Measurements from ENCODE around the gene PSMG4.
"Not testable (repeated sequence)": the region's sequence is repeated elsewhere in the genome, so short reads cannot be mapped to it uniquely, and the experiment has no call there.

PSMG4 gene

DNA sequence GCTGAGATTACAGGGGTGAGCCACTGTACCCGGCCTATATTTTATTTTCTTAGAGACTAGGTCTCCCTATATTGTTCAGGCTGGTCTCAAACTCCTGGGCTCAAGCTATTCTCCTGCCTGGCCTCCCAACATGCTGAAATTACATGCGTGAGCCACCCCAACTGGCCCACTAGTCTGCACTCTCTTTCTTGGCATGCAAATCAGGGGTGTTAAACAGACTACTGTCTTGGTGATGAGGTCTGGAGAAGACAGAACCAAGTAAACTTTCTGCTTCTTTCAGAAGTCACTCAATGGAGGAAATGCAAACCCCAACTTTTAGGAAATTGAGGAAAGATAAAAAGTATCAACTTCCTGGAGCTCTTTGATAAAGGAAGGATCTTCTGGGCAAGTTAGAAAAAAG is 23.3 kb upstream of the PSMG4 start:
- H3K4me1 Mint-ChIP-seq = peaks cover 21 to 35% of the 10 kb centered on the region in 2 donors
- ATAC-seq (replicated peaks) = peak in 1 of 2 donors; percentile 61
- H3K27me3 Mint-ChIP-seq = peaks cover 64 to 87% of the 10 kb centered on the region in 2 donors
- H3K9me3 Mint-ChIP-seq = no peaks in the 10 kb centered on the region
- H3K4me3 Mint-ChIP-seq = no peak overlapping the region
- H3K27ac Mint-ChIP-seq = no peak overlapping the region
- no peak for DNase-seq
- no peaks in the 10 kb centered on the region for H3K36me3 Mint-ChIP-seq

DNA sequence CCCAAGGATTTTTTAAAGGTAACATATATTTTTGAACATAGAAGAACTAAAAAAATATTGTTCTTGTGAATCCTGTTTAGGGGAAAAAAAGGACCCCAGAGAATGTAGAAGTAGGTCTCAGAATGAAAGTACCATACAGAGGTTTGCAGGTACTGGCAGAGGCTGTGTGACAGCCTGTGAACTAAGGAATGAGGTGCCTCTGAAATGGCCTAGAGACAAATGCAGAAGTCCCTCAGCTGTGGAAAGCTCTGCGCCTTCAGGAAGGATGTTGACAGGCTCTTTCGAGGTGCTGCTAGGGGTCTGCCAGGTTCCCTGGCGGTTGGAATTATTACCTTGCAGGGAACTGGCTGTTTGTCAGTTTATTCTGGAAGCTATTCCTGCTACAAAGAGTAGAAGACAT is 22.7 kb upstream of the PSMG4 start:
- Mint-ChIP-seq H3K27me3 (peaks cover 60 to 83% of the 10 kb centered on the region in 2 donors), H3K9me3 (no peaks in the 10 kb centered on the region), H3K4me1 (peaks cover 18 to 30% of the 10 kb centered on the region in 2 donors), H3K27ac (no peak overlapping the region), H3K4me3 (no peak overlapping the region), H3K36me3 (no peaks in the 10 kb centered on the region)
- ATAC-seq (replicated peaks) = peak; percentile 59 to 77
- DNase-seq = no peak

DNA sequence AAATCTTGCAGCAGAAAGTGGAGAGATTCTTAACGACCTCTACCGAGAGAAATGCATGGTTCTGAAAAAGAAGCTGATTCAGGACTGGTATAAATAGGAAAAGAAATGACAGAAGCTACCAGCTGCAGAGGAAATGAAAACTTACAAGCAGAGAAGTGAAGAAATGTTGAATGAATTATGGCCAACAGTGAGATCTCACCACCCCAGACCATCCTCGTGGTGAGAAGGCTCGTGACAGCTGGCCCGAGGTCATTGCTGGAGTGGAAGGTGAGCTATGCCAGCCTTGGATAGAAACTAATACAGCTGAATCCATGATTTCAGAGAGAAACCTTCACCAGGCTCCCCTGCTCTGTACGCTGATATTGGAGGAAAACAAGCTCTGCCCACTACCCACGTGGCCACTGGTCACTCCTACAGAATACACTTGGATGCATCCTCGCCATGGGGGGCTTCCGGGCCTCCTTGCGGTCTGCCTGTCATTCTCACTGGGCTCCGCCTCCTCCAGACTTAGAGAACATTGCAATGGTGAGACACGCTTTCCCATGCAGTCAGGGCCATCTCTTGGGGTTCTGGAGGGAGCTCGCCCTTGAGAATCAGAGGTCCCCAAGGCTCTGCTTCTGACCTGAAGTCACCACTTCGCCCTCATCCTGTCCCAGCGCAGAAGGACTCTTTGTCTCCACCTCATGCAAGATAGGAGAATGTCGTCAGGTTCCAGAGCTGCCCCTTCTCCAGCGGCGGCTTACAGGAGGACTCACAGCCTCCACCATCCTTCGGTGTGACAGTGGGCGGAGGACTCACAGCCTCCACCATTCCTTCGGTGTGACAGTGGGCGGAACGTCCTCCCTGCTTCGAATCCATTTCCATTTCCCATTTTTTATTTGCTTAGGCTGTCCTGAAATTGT is 20.7 kb upstream of the PSMG4 start:
- H3K36me3 Mint-ChIP-seq = no peaks in the 10 kb centered on the region
- no peak overlapping the region for H3K4me3 Mint-ChIP-seq
- no peak overlapping the region for H3K27ac Mint-ChIP-seq
- peaks cover 53 to 83% of the 10 kb centered on the region in 2 donors for H3K27me3 Mint-ChIP-seq
- peaks cover 9 to 14% of the 10 kb centered on the region in 2 donors for H3K4me1 Mint-ChIP-seq
- no peak for ATAC-seq (replicated peaks)
- DNase-seq = no peak
- H3K9me3 Mint-ChIP-seq = no peaks in the 10 kb centered on the region

DNA sequence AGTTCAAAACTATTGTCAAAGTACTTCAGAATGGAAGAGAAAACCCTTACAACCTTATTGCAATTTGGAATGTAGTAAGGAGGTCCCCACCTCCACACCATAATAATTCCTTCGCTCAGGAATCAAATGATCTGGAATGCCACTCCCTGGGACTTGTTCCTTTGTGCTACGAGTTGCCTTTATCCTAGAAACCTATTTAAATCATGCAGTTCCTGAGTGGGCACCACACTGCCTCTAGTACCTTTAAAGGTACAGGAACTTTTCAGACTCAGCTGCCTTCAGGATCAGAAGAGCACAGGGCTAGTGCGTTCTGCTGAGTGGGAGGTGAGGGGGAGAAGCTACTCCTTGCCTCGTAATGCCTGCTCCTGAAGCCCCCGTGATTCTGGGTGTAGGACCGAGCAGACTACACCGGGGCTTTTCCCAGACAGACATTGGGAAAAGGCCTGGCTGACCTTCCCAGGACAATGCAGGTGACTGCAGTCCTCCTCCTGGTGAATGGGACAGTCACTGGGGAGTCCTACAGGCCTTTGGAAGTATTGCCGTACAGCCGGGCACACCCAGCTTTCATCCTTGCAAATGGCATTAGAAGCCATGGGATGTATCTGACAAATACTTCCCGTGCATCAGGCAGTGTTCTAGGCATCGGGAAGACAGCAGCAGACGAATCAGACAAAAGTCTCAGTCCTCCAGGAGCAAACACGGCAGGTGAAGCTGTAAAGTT is 19.5 kb upstream of the PSMG4 start:
- H3K27ac Mint-ChIP-seq = no peak overlapping the region
- H3K36me3 Mint-ChIP-seq = no peaks in the 10 kb centered on the region
- H3K4me1 Mint-ChIP-seq = peaks cover 9 to 14% of the 10 kb centered on the region in 2 donors
- H3K9me3 Mint-ChIP-seq = no peaks in the 10 kb centered on the region
- DNase-seq (no peak), ATAC-seq (replicated peaks) (no peak)
- H3K27me3 Mint-ChIP-seq = peaks cover 51 to 81% of the 10 kb centered on the region in 2 donors
- H3K4me3 Mint-ChIP-seq = no peak overlapping the region

DNA sequence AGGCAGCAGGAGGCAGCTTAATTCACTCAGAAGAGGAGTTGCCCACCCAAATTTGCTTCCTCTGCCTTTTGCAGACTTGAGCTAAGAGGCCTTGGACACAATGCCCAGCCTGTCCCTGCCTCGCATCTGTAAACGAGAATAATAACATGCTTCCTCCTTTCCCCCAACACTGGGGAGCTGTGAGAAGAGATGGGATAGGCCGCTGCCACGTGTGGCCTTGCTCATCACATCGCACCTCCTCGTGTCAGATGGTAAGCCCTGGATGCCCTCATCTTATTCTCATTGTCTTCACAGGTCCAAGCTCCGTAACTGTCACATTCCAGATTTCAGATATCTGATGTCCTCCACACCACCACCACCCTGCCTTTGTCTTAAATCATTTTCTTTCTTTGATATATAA is 18.2 kb upstream of the PSMG4 start:
- ATAC-seq (replicated peaks) (no peak), DNase-seq (no peak)
- H3K27me3 Mint-ChIP-seq = peaks cover 48 to 73% of the 10 kb centered on the region in 2 donors
- H3K9me3 Mint-ChIP-seq = no peaks in the 10 kb centered on the region
- peaks cover 9 to 14% of the 10 kb centered on the region in 2 donors for H3K4me1 Mint-ChIP-seq
- no peak overlapping the region for H3K4me3 Mint-ChIP-seq
- no peaks in the 10 kb centered on the region for H3K36me3 Mint-ChIP-seq
- no peak overlapping the region for H3K27ac Mint-ChIP-seq

DNA sequence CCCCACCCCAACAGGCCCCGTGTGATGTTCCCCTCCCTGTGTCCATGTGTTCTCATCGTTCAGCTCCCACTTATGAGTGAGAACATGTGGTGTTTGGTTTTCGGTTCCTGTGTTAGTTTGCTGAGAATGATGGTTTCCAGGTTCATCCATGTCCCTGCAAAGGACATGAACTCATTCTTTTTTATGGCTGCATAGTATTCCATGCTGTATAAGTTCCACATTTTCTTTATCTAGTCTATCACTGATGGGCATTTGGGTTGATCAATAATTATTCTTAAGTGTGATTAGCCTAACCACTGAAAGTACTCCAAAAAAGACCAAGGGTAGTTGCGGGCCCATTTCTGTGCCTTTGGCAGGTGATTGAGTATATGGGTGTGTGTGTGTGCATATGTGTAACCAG is 17.0 kb upstream of the PSMG4 start:
- DNase-seq; ATAC-seq (replicated peaks); H3K9me3 Mint-ChIP-seq; H3K4me1 Mint-ChIP-seq; H3K4me3 Mint-ChIP-seq; H3K36me3 Mint-ChIP-seq; H3K27ac Mint-ChIP-seq: not testable (repeated sequence)
- H3K27me3 Mint-ChIP-seq = peaks cover 51 to 70% of the 10 kb centered on the region in 2 donors

DNA sequence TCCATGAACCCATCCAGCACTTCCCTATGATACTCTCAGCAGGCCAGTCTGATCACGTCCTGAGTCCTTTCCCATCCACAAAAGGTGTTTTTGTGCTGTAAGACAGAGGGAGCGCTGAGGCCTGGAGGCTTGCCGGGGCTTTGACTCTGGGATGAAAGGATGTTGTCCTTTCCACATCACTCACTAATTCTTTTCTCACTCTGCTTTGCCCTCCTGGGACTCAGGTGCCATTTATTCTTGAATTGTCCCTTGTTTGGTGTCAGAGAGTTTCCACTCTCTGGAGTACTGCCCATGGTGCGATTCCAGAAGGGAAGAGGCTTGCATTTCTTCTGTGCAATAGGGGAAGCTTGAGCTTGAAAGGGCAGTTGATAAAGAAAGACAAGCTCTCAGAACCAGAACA is 16.0 kb upstream of the PSMG4 start:
- ATAC-seq (replicated peaks) (no peak), DNase-seq (no peak)
- H3K27ac Mint-ChIP-seq = no peak overlapping the region
- no peak overlapping the region for H3K4me3 Mint-ChIP-seq
- no peaks in the 10 kb centered on the region for H3K36me3 Mint-ChIP-seq
- peaks cover 3% of the 10 kb centered on the region in 2 donors for H3K4me1 Mint-ChIP-seq
- no peaks in the 10 kb centered on the region for H3K9me3 Mint-ChIP-seq
- peaks cover 58 to 73% of the 10 kb centered on the region in 2 donors for H3K27me3 Mint-ChIP-seq

DNA sequence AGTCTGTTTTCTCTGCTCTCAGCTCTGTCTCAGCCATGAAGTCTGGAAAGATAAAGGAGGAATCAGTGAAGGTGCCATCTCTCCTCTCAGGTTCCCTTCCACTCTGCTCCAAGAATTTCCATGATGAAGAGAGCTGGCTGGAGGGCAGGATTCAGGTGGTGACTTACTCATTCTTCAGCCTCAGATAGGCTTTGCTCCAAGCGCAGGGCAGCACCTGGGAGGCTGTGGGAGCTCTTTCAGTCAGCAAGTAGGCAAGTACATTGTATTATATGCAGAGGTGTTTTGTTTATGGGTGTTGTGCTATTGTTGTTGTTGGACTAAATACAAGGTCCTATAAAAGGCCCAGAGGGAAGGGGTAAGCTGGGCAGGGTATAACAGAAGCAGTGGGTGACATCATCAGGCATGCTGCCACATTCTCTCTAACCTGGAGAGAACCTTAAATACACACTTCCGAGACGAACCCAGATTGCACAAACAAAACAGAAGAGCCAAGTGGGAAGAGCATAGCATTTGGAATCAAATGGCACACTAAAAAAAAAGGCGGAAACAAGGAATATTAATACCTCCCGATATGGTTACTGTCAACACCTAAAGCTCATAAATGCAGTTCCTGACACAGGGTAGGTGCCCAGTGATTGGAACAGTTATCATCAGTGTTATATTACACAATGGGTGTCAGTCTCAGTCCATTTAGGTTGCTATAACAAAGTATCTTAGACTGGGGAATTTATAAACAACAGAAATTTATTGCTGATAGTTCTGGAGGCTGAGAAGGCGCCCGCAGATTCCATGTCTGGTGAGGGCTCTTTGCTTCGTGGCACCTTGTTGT is 14.5 kb upstream of the PSMG4 start:
- no peak for ATAC-seq (replicated peaks)
- no peaks in the 10 kb centered on the region for H3K4me1 Mint-ChIP-seq
- DNase-seq = no peak
- no peaks in the 10 kb centered on the region for H3K9me3 Mint-ChIP-seq
- H3K27ac Mint-ChIP-seq = no peak overlapping the region
- H3K4me3 Mint-ChIP-seq = no peak overlapping the region
- H3K27me3 Mint-ChIP-seq = peaks cover 52 to 69% of the 10 kb centered on the region in 2 donors
- H3K36me3 Mint-ChIP-seq = no peaks in the 10 kb centered on the region

DNA sequence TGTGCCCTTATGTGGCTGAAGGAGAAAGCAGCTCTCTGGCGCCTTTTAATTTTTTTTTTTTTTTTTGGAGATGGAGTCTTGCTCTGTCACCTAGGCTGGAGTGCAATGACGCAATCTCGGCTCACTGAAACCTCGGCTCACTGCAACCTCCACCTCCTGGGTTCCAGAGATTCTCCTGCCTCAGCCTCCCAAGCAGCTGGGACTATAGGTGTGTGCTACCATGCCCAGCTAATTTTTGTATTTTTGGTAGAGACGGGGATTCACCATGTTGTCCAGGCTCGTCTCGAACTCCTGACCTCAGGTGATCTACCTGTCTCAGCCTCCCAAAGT is 13.9 kb upstream of the PSMG4 start:
- H3K9me3 Mint-ChIP-seq; H3K4me3 Mint-ChIP-seq; ATAC-seq (replicated peaks); H3K4me1 Mint-ChIP-seq; H3K36me3 Mint-ChIP-seq; H3K27ac Mint-ChIP-seq; DNase-seq: not testable (repeated sequence)
- H3K27me3 Mint-ChIP-seq = peaks cover 54 to 69% of the 10 kb centered on the region in 2 donors

DNA sequence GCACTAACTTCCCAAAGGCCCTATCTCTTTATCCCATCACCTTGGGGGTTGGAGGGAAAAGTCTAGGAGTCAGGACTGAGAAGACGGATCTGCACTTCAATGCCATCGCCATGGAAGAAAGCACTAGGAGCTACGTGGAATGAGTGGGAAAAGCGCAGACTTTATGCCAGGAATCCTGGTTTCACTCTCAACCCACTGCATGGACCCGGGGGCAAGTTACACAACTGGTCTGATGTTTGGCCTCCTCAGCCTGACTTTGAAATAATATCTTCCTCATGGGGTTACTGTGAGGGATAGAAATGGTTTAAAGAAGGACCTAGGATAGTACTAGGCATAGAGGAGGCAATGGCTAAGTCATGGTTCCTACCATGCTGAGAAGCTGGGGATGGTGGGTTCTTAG is 13.5 kb upstream of the PSMG4 start:
- Mint-ChIP-seq H3K4me3 (no peak overlapping the region), H3K9me3 (no peaks in the 10 kb centered on the region), H3K36me3 (no peaks in the 10 kb centered on the region), H3K4me1 (no peaks in the 10 kb centered on the region), H3K27me3 (peaks cover 53 to 68% of the 10 kb centered on the region in 2 donors), H3K27ac (no peak overlapping the region)
- DNase-seq (no peak), ATAC-seq (replicated peaks) (no peak)

DNA sequence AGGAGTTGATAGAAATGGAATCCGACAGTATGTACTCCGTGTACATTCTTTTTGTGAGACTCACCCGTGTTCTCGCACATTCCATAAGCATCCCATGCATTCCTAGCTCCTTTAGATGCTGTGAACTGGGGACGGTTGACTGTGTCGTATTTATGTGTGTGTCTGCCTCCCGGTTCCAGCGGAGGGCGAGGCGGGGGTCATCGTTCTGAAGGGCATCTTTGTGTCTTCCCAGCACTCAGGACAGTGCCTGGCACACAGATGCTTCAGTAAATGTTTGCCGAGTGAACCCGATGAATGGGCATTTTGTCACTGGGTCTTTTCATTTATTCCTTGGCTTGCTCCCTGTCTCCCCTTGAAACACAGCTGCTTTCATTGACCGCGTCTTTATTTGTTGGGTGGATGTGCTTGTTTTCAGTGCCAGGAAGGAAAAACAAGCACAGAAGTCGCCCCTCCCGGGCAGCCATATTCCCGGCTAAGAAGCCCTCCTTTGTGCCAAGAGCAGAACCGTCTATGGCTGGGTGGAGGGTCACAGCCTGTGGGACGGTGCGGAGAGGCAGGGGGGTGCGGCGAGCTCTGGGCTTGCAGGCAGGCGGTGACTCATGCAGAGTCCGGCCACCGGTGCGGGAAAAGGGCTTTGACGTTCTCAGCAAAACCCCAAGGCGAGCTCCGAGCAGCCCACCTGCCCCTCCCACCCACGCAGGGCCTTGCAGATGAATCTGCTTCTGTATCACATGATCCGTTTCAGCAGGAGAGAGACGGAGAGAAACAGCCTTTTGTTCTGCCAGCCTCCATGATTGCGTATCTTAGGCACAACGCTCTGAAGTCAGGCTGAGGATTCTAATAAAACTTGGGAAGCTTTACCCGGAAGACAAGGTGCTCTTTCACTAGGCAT is 11.2 kb upstream of the PSMG4 start:
- DNase-seq = no peak
- H3K9me3 Mint-ChIP-seq = no peaks in the 10 kb centered on the region
- H3K4me3 Mint-ChIP-seq = no peak overlapping the region
- peaks cover 58 to 67% of the 10 kb centered on the region in 2 donors for H3K27me3 Mint-ChIP-seq
- no peak for ATAC-seq (replicated peaks)
- peaks cover 4 to 5% of the 10 kb centered on the region in 2 donors for H3K4me1 Mint-ChIP-seq
- H3K36me3 Mint-ChIP-seq = no peaks in the 10 kb centered on the region
- no peak overlapping the region for H3K27ac Mint-ChIP-seq

DNA sequence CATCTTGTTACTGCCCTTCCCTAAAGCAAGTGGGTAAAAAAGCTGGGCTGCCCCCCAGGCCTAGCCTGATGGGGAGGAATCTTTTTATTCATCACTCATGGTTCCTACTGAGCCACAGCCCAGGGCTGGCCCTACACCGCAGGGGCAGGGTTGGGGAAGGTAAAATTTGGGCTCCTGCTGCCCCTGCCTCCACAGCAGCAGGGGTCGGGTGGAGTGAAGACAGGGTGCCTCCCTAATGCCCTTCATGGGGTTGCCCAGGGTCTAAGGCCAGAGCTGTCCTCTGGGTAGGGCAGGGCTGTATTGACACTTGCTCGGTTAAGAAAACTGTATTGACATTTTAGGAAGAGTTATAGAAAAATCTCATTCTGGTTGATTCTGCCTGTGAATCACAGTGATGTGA is 8.9 kb upstream of the PSMG4 start:
- peaks cover 42 to 50% of the 10 kb centered on the region in 2 donors for H3K27me3 Mint-ChIP-seq
- no peak overlapping the region for H3K27ac Mint-ChIP-seq
- DNase-seq = no peak
- peaks cover 4 to 5% of the 10 kb centered on the region in 2 donors for H3K4me1 Mint-ChIP-seq
- no peak overlapping the region for H3K4me3 Mint-ChIP-seq
- peaks cover 0 to 5% of the 10 kb centered on the region in 2 donors for H3K9me3 Mint-ChIP-seq
- H3K36me3 Mint-ChIP-seq = no peaks in the 10 kb centered on the region
- ATAC-seq (replicated peaks) = no peak

DNA sequence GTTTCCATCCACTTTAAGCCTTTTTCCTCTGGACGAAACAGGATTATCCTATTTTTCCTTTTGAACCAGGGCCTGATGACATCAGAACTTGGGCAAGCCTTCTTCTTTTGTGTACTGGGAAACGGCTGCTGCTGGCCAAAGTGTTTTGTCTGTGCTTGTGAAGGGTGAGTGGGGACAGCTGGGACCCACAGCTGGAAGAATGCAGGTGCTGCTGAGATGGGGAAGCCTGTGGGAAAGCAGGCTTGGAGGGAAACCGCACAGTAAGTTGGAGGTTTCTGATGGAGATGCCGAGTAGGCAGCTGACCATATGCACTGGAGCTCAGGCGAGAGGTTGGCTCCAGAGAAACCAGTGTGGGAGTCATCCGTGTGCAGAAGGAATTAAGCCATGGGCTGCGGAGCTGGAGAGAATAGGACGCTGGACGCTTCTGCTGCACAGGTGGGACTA is 8.5 kb upstream of the PSMG4 start:
- ATAC-seq (replicated peaks) = no peak
- no peak for DNase-seq
- no peaks in the 10 kb centered on the region for H3K36me3 Mint-ChIP-seq
- peaks cover 42 to 50% of the 10 kb centered on the region in 2 donors for H3K27me3 Mint-ChIP-seq
- H3K27ac Mint-ChIP-seq = no peak overlapping the region
- peaks cover 0 to 5% of the 10 kb centered on the region in 2 donors for H3K9me3 Mint-ChIP-seq
- no peak overlapping the region for H3K4me3 Mint-ChIP-seq
- H3K4me1 Mint-ChIP-seq = peaks cover 4 to 5% of the 10 kb centered on the region in 2 donors
